Common myeloid progenitor, CD34-positive (primary cell): ENCODE measurements around the gene ELF3.

ENCODE experiments used
- CTCF ChIA-PET: fragments of 350-600 bp; sonication (Branson Sonifier 250); formaldehyde crosslinking; loops from one replicate; lab custom pipeline; 2021; ENCODE audit warnings: antibody characterized with exemption; lab: Charles Lee
- POLR2A ChIA-PET: fragments of 350-600 bp; sonication (Branson Sonifier 250); formaldehyde crosslinking; loops from one replicate; lab custom pipeline; 2021; ENCODE audit warnings: antibody characterized with exemption; lab: Charles Lee
- DNase-seq, 3 donors: peaks; one replicate each; pipeline versions ENCODE4 v3.0.0 to v3.0.0-alpha.2; 2013
- H3K27ac ChIP-seq, 2 experiments: 1 replicate in 1 of 2; 2 replicates in 1 of 2; pipeline ENCODE4 v1.7.0; 2013; ENCODE audit warnings: inconsistent platforms in 2 of 2, low read length in 2 of 2, mild to moderate bottlenecking in 2 of 2, low read depth in 1 of 2, moderate library complexity in 1 of 2; ENCODE audit not compliant: severe bottlenecking in 2 of 2, insufficient read depth in 1 of 2, poor library complexity in 1 of 2
- H3K27me3 ChIP-seq, 5 experiments: replicated peaks in 2 of 5; 1 replicate in 3 of 5; 2 replicates in 2 of 5; pipeline versions ENCODE4 v1.6.1 to v1.7.0; 2013; ENCODE audit warnings: low read length in 4 of 5, mild to moderate bottlenecking in 2 of 5, moderate library complexity in 2 of 5, inconsistent platforms in 1 of 5; ENCODE audit not compliant: insufficient read depth in 5 of 5, control insufficient read depth in 4 of 5
- H3K36me3 ChIP-seq, 4 experiments: 1 replicate in 2 of 4; 2 replicates in 2 of 4; pipeline versions ENCODE4 v1.6.1 to v1.7.0; 2013; ENCODE audit warnings: low read length in 3 of 4, control low read depth in 1 of 4, mild to moderate bottlenecking in 1 of 4; ENCODE audit not compliant: control insufficient read depth in 4 of 4, insufficient read depth in 4 of 4
- H3K4me1 ChIP-seq, 4 experiments: 1 replicate in 3 of 4; 2 replicates in 1 of 4; pipeline versions ENCODE4 v1.6.1 to v1.7.1; 2013; ENCODE audit warnings: low read length in 3 of 4, mild to moderate bottlenecking in 3 of 4, control low read depth in 1 of 4, inconsistent platforms in 1 of 4, moderate library complexity in 1 of 4; ENCODE audit not compliant: control insufficient read depth in 4 of 4, insufficient read depth in 4 of 4; ENCODE audit errors: control extremely low read depth in 1 of 4
- H3K4me3 ChIP-seq, 7 experiments: 1 replicate in 4 of 7; 2 replicates in 3 of 7; pipeline versions ENCODE4 v1.5.1 to v1.7.0; 2013; ENCODE audit warnings: mild to moderate bottlenecking in 7 of 7, low read length in 6 of 7, moderate library complexity in 6 of 7, inconsistent platforms in 2 of 7, low read depth in 2 of 7, control low read depth in 1 of 7; ENCODE audit not compliant: insufficient read depth in 4 of 7, control insufficient read depth in 1 of 7; ENCODE audit errors: extremely low read depth in 1 of 7
- H3K9me3 ChIP-seq, 5 experiments: 1 replicate in 4 of 5; 2 replicates in 1 of 5; pipeline versions ENCODE4 v1.6.1 to v1.7.1; 2013; ENCODE audit warnings: low read length in 4 of 5, mild to moderate bottlenecking in 2 of 5, inconsistent platforms in 1 of 5, low read depth in 1 of 5, moderate library complexity in 1 of 5; ENCODE audit not compliant: control insufficient read depth in 4 of 5, insufficient read depth in 2 of 5; ENCODE audit errors: control extremely low read depth in 1 of 5
- WGBS: methylation state at CpG from one replicate; pipeline ENCODE4 v1.1.5; 2013; ENCODE audit not compliant: insufficient coverage; 5-methylcytosine and 5-hydroxymethylcytosine counted together

The ELF3 gene

GRCh38 chr1:201989354-201990128 is 20.8 kb upstream of the ELF3 start:
- no peak overlapping the region for H3K4me3 ChIP-seq
- 98% methylated on average over 7 of the region's 10 CpGs for WGBS
- ChIA-PET CTCF (interaction anchor here (1.0 to 2.0 kb wide), 3 partner anchors 10 to 18 kb away, joined by 3 to 6 read pairs (median 3); no protein-coding TSS in a partner anchor), POLR2A (no interaction called here)
- no peak for DNase-seq
- no peaks in the 10 kb centered on the region for H3K27me3 ChIP-seq
- H3K36me3 ChIP-seq = peaks cover 9 to 60% (median 38%) of the 10 kb centered on the region in 4 experiments
- H3K4me1 ChIP-seq = no peaks in the 10 kb centered on the region
- H3K9me3 ChIP-seq = no peaks in the 10 kb centered on the region
- H3K27ac ChIP-seq = no peak overlapping the region

- CTCF ChIA-PET = interaction anchor here (2.0 kb wide), 1 partner anchor 12 kb away, joined by 6 read pairs; no protein-coding TSS in a partner anchor
- no peak for DNase-seq
- POLR2A ChIA-PET = no interaction called here
- no peaks in the 10 kb centered on the region for H3K27me3 ChIP-seq
- H3K36me3 ChIP-seq = peaks cover 9 to 66% (median 38%) of the 10 kb centered on the region in 4 experiments
- 98% methylated on average over 5 of the region's 6 CpGs for WGBS
- no peaks in the 10 kb centered on the region for H3K9me3 ChIP-seq
- H3K27ac ChIP-seq = no peak overlapping the region
- H3K4me3 ChIP-seq = no peak overlapping the region
- H3K4me1 ChIP-seq = no peaks in the 10 kb centered on the region
These were observed 20.0 kb upstream of the ELF3 start for GRCh38 chr1:201990427-201990826.

- DNase-seq = peak; percentile 47 to 66 (median 64)
- 83% methylated on average over 16 of the region's 16 CpGs for WGBS
These were observed 10.7 kb upstream of the ELF3 start for GRCh38 chr1:201999625-202000238.

GRCh38 chr1:202002507-202002906 is 7.9 kb upstream of the ELF3 start:
- CTCF ChIA-PET = interaction anchor here (1.5 to 3.3 kb wide), 2 partner anchors 22 to 132 kb away, joined by 4 to 31 read pairs; no protein-coding TSS in a partner anchor
- POLR2A ChIA-PET = no interaction called here
- H3K4me3 ChIP-seq = no peak overlapping the region
- DNase-seq = no peak
- H3K4me1 ChIP-seq = no peaks in the 10 kb centered on the region
- peaks cover 3 to 79% (median 58%) of the 10 kb centered on the region in 4 experiments for H3K36me3 ChIP-seq
- H3K27ac ChIP-seq = no peak overlapping the region
- H3K27me3 ChIP-seq = no peaks in the 10 kb centered on the region
- H3K9me3 ChIP-seq = no peaks in the 10 kb centered on the region
- 79% methylated on average over 6 of the region's 9 CpGs for WGBS

More at GRCh38 chr1:201999625-202000238, 10.7 kb upstream of the ELF3 start:
- POLR2A ChIA-PET = no interaction called here
- Histone ChIP-seq H3K4me1 (no peaks in the 10 kb centered on the region), H3K9me3 (no peaks in the 10 kb centered on the region), H3K27me3 (no peaks in the 10 kb centered on the region), H3K4me3 (no peak overlapping the region), H3K36me3 (peaks cover 3 to 82% (median 61%) of the 10 kb centered on the region in 4 experiments), H3K27ac (no peak overlapping the region)
- CTCF ChIA-PET = interaction anchor here (0.7 to 4.3 kb wide), 19 partner anchors 8 to 178 kb away, joined by 3 to 43 read pairs (median 3); partner anchors contain the start of genes ELF3, GPR37L1 and LMOD1

- no peaks in the 10 kb centered on the region for H3K27me3 ChIP-seq
- WGBS = 96% methylated on average over 9 of the region's 9 CpGs
- no peak overlapping the region for H3K27ac ChIP-seq
- POLR2A ChIA-PET = no interaction called here
- peaks cover 3 to 67% (median 52%) of the 10 kb centered on the region in 4 experiments for H3K36me3 ChIP-seq
- no peak overlapping the region for H3K4me3 ChIP-seq
- CTCF ChIA-PET = interaction anchor here (1.1 to 1.5 kb wide), 2 partner anchors 10 to 131 kb away, joined by 5 to 6 read pairs; no protein-coding TSS in a partner anchor
- H3K9me3 ChIP-seq = no peaks in the 10 kb centered on the region
- DNase-seq = no peak
- no peaks in the 10 kb centered on the region for H3K4me1 ChIP-seq
These were observed 5.7 kb upstream of the ELF3 start for GRCh38 chr1:202004711-202005110.

- no peaks in the 10 kb centered on the region for H3K9me3 ChIP-seq
- DNase-seq = no peak
- ChIA-PET CTCF (interaction anchor here (0.7 to 1.7 kb wide), 7 partner anchors 40 to 130 kb away, joined by 3 to 6 read pairs (median 3); no protein-coding TSS in a partner anchor), POLR2A (no interaction called here)
- H3K36me3 ChIP-seq = peaks cover 0 to 56% (median 43%) of the 10 kb centered on the region in 4 experiments
- H3K27me3 ChIP-seq = no peaks in the 10 kb centered on the region
- no peak overlapping the region for H3K4me3 ChIP-seq
- no peak overlapping the region for H3K27ac ChIP-seq
- no peaks in the 10 kb centered on the region for H3K4me1 ChIP-seq
- 100% methylated on average over 1 of the region's 2 CpGs for WGBS
These were observed 4.4 kb upstream of the ELF3 start for GRCh38 chr1:202005958-202006357.
